Gastroesophageal sphincter (tissue), 4 donors: ENCODE results near the gene GALNT10. TPM values are rescaled to one million over a fixed set of nuclear protein-coding genes. Genes with fewer than 3 reads are reported as not detected.

Source experiments
- ATAC-seq: fragments of 150-250 bp; one replicate; pipeline ENCODE4 v1.9.1; 2016; ENCODE audit warnings: mild to moderate bottlenecking, moderate library complexity
- H3K27ac ChIP-seq, 4 donors: fragments of 200-600 bp; sonication (generic) in 3 of 4; 1 replicate in 3 of 4; 2 replicates in 1 of 4; pipeline ENCODE4 v1.5.1; 2016 to 2019
- H3K27me3 ChIP-seq: fragments of 200-600 bp; sonication (generic); one replicate; pipeline ENCODE4 v1.5.1; 2019
- H3K36me3 ChIP-seq, 2 donors: fragments of 200-600 bp; sonication (generic); one replicate each; pipeline ENCODE4 v1.5.1; 2019; ENCODE audit warnings: control low read depth in 1 of 2
- H3K4me1 ChIP-seq, 3 donors: fragments of 200-600 bp; sonication (generic); 1 replicate in 2 of 3; 2 replicates in 1 of 3; pipeline ENCODE4 v1.5.1; 2016 to 2019; ENCODE audit warnings: control low read depth in 2 of 3
- H3K4me3 ChIP-seq, 2 donors: fragments of 200-600 bp; sonication (generic); one replicate each; pipeline ENCODE4 v1.5.1; 2019; ENCODE audit warnings: mild to moderate bottlenecking in 1 of 2, moderate library complexity in 1 of 2
- H3K9me3 ChIP-seq, 3 donors: fragments of 200-600 bp; sonication (generic); one replicate each; pipeline ENCODE4 v1.5.1; 2017 to 2019; ENCODE audit warnings: control low read depth in 2 of 3
- CTCF ChIP-seq, 4 experiments: fragments of 200-600 bp in 2 of 4; fragments of 450-650 bp in 2 of 4; sonication (generic) in 1 of 4; IDR thresholded peaks; one replicate each; pipeline ENCODE4 v1.5.1; 2017 to 2019; ENCODE audit warnings: antibody characterized with exemption in 4 of 4, mild to moderate bottlenecking in 2 of 4, moderate library complexity in 2 of 4
- EP300 ChIP-seq: sonication (generic); formaldehyde crosslinking; IDR thresholded peaks from one replicate; pipeline ENCODE4 v1.6.1; 2017; ENCODE audit warnings: antibody characterized with exemption, mild to moderate bottlenecking
- POLR2A ChIP-seq, 2 donors: fragments of 450-650 bp; IDR thresholded peaks; one replicate each; pipeline ENCODE4 v1.6.1; 2017; ENCODE audit warnings: antibody characterized with exemption in 2 of 2, mild to moderate bottlenecking in 2 of 2, moderate library complexity in 1 of 2
- POLR2AphosphoS5 ChIP-seq: sonication (generic); formaldehyde crosslinking; IDR thresholded peaks from one replicate; pipeline ENCODE4 v1.6.1; 2017; ENCODE audit warnings: antibody characterized with exemption
- WGBS, 2 donors: methylation state at CpG; one replicate each; pipeline ENCODE4 v1.1.5; 2018; ENCODE audit warnings: low coverage in 1 of 2; 5-methylcytosine and 5-hydroxymethylcytosine counted together
- total RNA-seq, 4 donors: library from RNA; depleted of rRNA; stranded (reverse); fragments of >200 nt; gene quantifications; one replicate each; pipeline ENCODE4 v1.1.0, GENCODE V29; 2016

The GALNT10 gene
- total RNA-seq, 4 donors from 2014 or later = 19.1 to 49.1 (median 34.0) TPM

GRCh38 chr5:154331924-154332323 lies 141.4 kb downstream of the GALNT10 start:
- 50 to 78% methylated on average over 2 to 3 of the region's 3 CpGs for WGBS, 2 donors
- no peak overlapping the region for H3K27ac ChIP-seq

GRCh38 chr5:154332451-154332850 lies 141.9 kb downstream of the GALNT10 start:
- TF ChIP-seq CTCF (IDR thresholded peaks at IDR 0.05) (no peak), POLR2AphosphoS5 (no peak), EP300 (no peak), POLR2A (IDR thresholded peaks at IDR 0.05) (no peak)
- peaks cover 0 to 40% of the 10 kb centered on the region in 2 donors for H3K36me3 ChIP-seq
- H3K27ac ChIP-seq = no peak overlapping the region
- H3K9me3 ChIP-seq = no peaks in the 10 kb centered on the region
- no peak for ATAC-seq
- 100% methylated on average over 4 to 5 of the region's 6 CpGs for WGBS, 2 donors
- no peaks in the 10 kb centered on the region for H3K27me3 ChIP-seq
- peaks cover 0 to 10% (median 0%) of the 10 kb centered on the region in 3 donors for H3K4me1 ChIP-seq
- H3K4me3 ChIP-seq = no peak overlapping the region

More at GRCh38 chr5:154331924-154332323, 141.4 kb downstream of the GALNT10 start:
- H3K4me1 ChIP-seq = peaks cover 0 to 10% (median 0%) of the 10 kb centered on the region in 3 donors
- no peak overlapping the region for H3K4me3 ChIP-seq
- no peaks in the 10 kb centered on the region for H3K27me3 ChIP-seq
- no peak for TF ChIP-seq POLR2A (IDR thresholded peaks at IDR 0.05)
- no peak for TF ChIP-seq EP300
- no peak for TF ChIP-seq CTCF (IDR thresholded peaks at IDR 0.05)
- no peak for TF ChIP-seq POLR2AphosphoS5
- no peaks in the 10 kb centered on the region for H3K9me3 ChIP-seq
- peaks cover 0 to 40% of the 10 kb centered on the region in 2 donors for H3K36me3 ChIP-seq
- no peak for ATAC-seq

- Histone ChIP-seq H3K4me1 (peaks cover 0 to 10% (median 0%) of the 10 kb centered on the region in 3 donors), H3K27ac (no peak overlapping the region), H3K4me3 (no peak overlapping the region), H3K9me3 (no peaks in the 10 kb centered on the region), H3K27me3 (no peaks in the 10 kb centered on the region), H3K36me3 (peaks cover 0 to 40% of the 10 kb centered on the region in 2 donors)
- 72 to 93% methylated on average over 2 to 3 of the region's 4 CpGs for WGBS, 2 donors
- TF ChIP-seq POLR2A (IDR thresholded peaks at IDR 0.05) (no peak), EP300 (no peak), CTCF (IDR thresholded peaks at IDR 0.05) (no peak), POLR2AphosphoS5 (no peak)
- ATAC-seq = no peak
These were observed 142.5 kb downstream of the GALNT10 start for GRCh38 chr5:154333016-154333415.

GRCh38 chr5:154334406-154335064 lies 144.0 kb downstream of the GALNT10 start:
- no peaks in the 10 kb centered on the region for H3K27me3 ChIP-seq
- no peaks in the 10 kb centered on the region for H3K9me3 ChIP-seq
- WGBS, 2 donors = 51 to 78% methylated on average over 3 to 6 of the region's 6 CpGs
- H3K4me1 ChIP-seq = peaks cover 0 to 10% (median 0%) of the 10 kb centered on the region in 3 donors
- peak; percentile 19 for ATAC-seq
- H3K4me3 ChIP-seq = no peak overlapping the region
- TF ChIP-seq POLR2A (IDR thresholded peaks at IDR 0.05) (no peak), POLR2AphosphoS5 (no peak), EP300 (no peak), CTCF (IDR thresholded peaks at IDR 0.05) (no peak)
- peaks cover 0 to 35% of the 10 kb centered on the region in 2 donors for H3K36me3 ChIP-seq
- H3K27ac ChIP-seq = no peak overlapping the region

GRCh38 chr5:154335065-154335448 lies 144.5 kb downstream of the GALNT10 start:
- TF ChIP-seq POLR2A (IDR thresholded peaks at IDR 0.05) (no peak), EP300 (no peak), POLR2AphosphoS5 (no peak), CTCF (IDR thresholded peaks at IDR 0.05) (no peak)
- no peaks in the 10 kb centered on the region for H3K27me3 ChIP-seq
- no peak overlapping the region for H3K27ac ChIP-seq
- no peak overlapping the region for H3K4me3 ChIP-seq
- ATAC-seq = no peak
- H3K36me3 ChIP-seq = peaks cover 0 to 30% of the 10 kb centered on the region in 2 donors
- H3K9me3 ChIP-seq = no peaks in the 10 kb centered on the region
- H3K4me1 ChIP-seq = peaks cover 0 to 10% (median 0%) of the 10 kb centered on the region in 3 donors
- 56 to 92% methylated on average over 2 to 5 of the region's 5 CpGs for WGBS, 2 donors
